ENCODE results near the gene TUBGCP3.

- no peak for TF ChIP-seq YY1 (IDR thresholded peaks at IDR 0.05; ENCODE audit: insufficient read depth, insufficient read length)
- TF ChIP-seq ZNF274 (IDR thresholded peaks at IDR 0.05; ENCODE audit: low read depth, low read length) = no peak
- no peak for TF ChIP-seq SUZ12 (IDR thresholded peaks at IDR 0.05; ENCODE audit: extremely low read depth, insufficient read depth, insufficient read length)
Measured at GRCh38 chr13:112579310-112579843, 8.6 kb downstream of the TUBGCP3 start.
